T-helper 22 cell (primary cell): ENCODE data around the gene DAB1.

Source experiments
- DNase-seq: peaks from one replicate; pipeline ENCODE4 v3.0.0-alpha.2; 2020; ENCODE audit warnings: low read depth

Gene DAB1

DNA sequence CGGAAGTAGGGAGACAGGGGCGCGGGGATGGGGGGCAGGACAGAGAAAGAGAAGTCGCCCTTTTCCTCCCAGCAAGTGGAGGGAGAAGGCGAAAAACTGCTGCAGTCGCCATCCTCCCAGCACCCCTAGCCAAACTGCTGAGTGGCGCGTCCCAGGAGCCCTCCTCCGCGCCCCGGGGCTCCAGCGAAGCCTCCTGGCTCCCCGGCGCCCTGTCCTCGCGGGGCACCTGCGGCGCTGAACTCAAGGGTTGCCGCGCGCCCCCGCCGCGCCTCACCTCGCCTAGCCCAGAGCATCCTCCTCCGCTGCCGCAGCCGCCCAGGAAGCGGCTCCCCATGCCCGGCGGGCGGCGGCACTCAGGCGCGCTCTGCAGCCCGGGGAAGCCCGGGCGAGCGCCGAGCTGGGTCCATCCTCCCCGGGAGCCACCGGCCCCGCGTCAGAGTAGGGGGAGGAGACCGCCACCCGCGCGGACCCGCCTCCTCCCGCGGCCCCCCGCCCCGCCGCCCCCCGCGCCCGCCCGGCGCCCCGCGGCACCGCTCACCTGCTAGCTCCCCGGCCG, at the start of gene DAB1:
DAB1 (minus strand) TSS at position 405 of the 556 bp plus-strand sequence. CDS start 133,030 bp downstream, outside the sequence.
- DNase-seq = no peak

GRCh38 chr1:57473448-57473847, 49.6 kb upstream of the DAB1 start:
- no peak for DNase-seq

DNA sequence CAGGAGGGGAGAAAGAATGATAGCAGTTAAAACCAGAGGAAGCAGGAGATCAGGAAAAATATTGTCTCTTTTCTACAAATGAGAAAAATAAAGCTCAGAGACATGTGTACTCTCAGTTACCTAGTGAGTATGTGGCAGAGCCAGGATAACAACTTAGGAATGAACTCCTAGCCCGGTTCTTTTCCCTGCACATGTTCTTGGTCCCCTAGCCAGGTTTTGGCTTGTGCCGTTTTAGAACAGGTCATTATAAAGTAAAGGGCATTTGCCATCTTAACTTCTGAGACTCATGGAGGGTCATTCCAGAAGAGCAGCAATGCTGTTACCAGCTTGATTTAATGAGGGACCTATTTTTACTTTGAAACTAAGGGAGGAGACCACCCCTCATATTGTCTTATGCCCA, 48.1 kb upstream of the DAB1 start:
- no peak for DNase-seq

GRCh38 chr1:57470036-57470435, 46.2 kb upstream of the DAB1 start:
- DNase-seq = no peak

DNA sequence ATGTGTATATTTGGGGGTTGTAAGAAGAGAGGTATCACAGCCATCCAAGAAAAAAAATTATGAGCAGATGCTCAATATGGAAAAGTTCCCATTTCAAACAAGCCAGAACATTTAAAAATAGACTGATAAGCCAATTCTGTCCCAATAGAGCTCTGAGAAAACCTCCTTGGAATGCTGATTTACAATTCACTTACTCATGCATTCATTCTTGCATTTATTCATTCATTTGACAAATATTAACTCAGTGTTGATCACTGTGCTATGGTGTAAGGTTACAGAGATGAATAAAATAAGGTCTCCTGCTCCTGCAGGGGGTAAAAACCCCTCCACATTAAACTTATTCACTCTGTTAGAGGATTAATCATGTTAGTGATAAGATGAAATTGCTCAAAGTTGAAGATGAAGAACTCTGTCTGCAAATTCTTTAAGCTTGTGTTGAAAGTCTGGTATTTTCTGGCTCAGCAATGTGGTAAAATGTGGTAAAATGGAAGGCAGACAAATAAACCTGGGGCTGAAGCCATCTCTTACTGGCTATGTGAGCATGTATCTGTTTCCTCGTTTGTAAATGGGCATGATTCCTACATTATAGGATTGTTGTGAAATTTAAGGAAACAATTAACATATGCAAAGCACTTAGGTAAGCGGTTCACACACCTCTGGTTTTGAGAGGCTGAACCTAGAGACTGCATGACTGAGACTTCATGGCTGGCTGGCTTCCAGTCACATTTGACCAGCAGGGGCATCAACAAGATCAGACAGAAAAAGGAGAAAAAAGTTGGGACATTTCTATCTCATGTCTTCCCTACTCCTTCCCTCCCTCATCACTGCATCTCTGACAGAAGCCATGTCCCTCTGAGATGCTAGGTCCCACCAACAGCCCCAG, 45.0 kb upstream of the DAB1 start:
- no peak for DNase-seq

GRCh38 chr1:57467830-57468229, 44.0 kb upstream of the DAB1 start:
- DNase-seq = no peak

GRCh38 chr1:57464756-57465155, 40.9 kb upstream of the DAB1 start:
- no peak for DNase-seq

GRCh38 chr1:57463343-57463742, 39.5 kb upstream of the DAB1 start:
- DNase-seq = no peak

DNA sequence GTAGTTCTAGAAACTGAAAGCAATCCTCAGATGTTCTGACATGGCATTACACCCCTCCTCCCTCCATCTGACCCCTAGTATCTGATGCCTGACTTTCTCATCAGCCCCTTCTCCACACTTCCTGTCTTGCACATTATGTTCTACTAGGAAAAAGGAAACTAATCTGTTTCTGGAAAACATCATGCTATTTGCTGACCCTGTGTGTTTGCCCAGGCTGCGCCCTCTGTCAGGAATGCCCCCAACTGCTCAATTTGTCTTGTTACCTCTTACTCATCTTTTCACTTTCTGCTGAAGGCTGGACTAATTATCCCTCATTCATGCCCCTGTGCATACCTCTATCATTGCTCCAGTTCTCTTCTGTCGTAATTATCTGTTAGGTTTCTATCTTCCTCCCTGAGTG, 37.5 kb upstream of the DAB1 start:
- no peak for DNase-seq

GRCh38 chr1:57451516-57451915, 27.7 kb upstream of the DAB1 start:
- DNase-seq = no peak

- DNase-seq = no peak
Observed at GRCh38 chr1:57450981-57451380, 27.1 kb upstream of the DAB1 start.

DNA sequence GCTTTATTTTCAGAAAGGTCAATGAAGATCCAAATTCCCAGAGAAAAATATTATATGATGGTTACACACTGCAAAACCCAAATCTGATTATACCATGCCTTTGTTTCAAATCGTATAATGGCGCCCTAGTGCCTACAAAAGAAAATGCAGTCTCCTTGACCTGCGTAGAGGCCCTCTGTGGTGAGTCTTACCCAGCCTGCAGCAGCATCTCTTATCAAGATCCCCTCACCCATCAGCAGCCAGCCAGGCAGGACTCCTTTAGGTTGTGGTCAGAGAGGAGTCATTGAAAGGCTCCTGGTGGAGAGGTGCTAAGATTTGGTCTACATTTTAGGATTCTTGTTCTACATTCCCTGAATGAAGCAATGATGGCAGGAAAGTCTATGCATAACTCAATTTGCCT, 23.7 kb upstream of the DAB1 start:
- DNase-seq = no peak

DNA sequence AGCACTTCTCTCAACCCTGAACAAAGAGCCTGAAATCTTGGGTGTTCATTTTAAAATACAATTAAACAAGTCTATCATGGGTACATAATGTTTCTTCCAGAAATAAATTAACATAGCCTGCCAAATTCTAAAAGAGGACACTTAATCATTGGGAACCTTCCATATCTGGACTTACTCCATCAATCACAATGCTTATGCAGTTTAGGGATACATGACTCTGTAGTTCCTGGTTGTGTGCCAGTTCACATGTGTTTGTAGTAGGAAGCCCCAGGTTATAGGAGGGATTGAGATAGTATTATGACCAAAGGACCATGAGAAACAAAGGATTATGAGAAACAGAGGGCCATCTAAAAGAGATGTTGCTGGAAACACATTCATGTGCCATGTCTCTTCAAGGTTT, 19.1 kb upstream of the DAB1 start:
- DNase-seq = no peak

DNA sequence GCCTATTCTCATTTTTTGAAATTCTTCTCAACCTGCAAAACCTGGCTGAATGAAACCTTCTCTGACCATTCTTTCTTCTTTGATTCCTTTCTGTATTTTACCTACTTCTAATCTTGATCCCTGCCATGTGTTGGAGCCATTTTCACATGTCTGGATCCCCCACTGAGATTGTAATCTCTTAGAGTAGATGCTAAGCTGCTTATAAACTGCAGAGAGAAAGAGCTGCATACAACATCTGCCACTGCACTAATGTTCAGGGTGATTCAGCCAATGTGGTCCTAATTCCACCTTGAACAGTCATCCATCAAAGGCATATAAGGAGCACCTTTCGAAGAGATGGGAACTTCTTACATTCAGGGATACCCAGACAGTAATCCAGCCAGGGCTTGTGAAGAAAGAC, 16.2 kb upstream of the DAB1 start:
- no peak for DNase-seq

DNA sequence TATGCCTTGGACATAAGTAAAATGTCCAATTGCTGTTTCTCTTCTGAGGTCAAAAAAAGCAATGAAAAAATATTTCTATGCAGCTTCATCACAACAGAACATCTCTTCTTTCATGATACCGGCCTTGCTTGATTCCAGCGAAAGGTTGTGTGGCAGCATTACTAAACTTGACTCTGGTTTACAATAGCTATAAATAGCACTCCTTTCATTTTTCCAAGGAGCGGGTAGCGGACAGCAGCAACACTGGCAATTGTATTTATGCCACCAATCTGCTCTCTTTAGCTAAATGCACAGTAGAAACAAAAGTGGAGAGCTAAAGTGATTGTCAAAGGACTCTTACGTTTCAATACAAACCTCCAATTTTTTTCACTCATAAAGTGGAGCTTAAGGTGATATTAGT, 7.5 kb upstream of the DAB1 start:
- no peak for DNase-seq

GRCh38 chr1:57424231-57425027, 569 bp upstream of the DAB1 start:
- DNase-seq = no peak

- DNase-seq = no peak
Observed at GRCh38 chr1:57423135-57423655, 665 bp downstream of the DAB1 start.

- no peak for DNase-seq
Observed at GRCh38 chr1:57422271-57423134, 1.4 kb downstream of the DAB1 start.

DNA sequence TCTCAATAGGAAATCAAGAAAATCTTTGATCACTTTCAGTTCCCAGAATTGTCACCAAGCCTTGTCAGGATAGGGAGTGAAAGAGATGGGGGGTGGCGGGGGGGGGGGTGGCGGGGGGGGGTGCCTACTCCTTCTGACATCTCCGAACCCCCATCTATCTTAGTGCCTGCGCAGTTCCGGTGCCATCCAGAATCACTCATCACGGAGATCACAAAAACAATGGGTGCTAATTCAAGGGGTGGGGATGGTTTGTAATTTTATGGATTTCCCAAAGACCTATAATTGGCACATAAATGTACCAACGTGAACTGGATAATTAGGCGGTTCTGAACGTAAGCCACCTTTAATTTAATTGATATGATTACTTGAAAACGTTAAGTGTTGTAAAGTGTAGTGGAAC, 2.1 kb downstream of the DAB1 start:
- DNase-seq = no peak

DNA sequence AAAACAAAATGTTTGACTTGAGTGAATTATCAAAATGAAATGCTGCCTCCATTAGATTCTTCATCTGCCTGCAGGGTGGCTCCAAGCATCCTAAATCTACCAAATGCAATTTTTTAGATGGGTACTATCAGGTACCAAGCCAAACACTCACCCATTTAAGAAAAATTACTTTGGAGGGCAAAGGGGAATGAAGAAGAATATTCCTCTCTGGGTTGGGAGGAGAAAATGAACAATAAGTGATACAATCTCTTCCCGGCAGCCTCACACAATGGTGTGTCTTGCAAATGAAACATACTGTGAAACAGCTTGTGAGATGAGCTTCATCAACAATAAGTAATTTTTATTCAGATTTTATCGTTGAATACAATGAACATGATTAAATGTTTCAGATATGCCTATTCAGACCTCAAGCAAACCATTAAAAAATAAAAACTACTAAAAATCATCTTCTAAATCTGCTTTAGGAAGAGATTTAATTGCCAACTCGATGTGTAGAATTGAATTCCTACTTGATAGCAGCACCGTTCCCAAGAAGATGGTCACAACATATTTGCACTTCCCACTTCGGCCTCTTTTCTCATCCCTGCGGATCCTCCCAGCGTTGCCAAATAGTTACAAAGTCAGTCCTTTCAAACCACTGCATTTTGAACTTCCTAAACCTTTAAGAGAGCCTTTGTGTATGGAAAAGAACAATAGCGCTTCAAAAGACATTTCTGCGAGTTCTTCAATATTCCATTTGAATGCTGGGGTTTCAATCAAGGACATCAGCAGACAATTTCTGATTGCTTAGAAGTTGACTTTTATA, 2.7 kb downstream of the DAB1 start:
- DNase-seq = no peak

GRCh38 chr1:57418971-57419370, 4.9 kb downstream of the DAB1 start:
- no peak for DNase-seq
